ENCODE data around the gene BLVRB. TPM values are rescaled to one million over a fixed set of nuclear protein-coding genes. Genes with fewer than 3 reads are reported as not detected.
A peak's percentile ranks its signal among the peaks of the same experiment; 100 is the strongest.

BLVRB gene
- total and polyA plus RNA-seq, 9 of the 15 experiments (the other 6 are each of a cell fraction or from before 2014, with no cell fraction given): 81.1 to 749 (median 331) TPM

- TF ChIP-seq RREB1 (CRISPR knock-in tag; IDR thresholded peaks at IDR 0.05) (peak; percentile 77; the same call in 1 of the 2 replicates), RHOXF2B (CRISPR knock-in tag; conservative IDR thresholded peaks at IDR 0.05) (0 out of 2 replicates have a peak, but pooled peaks have one; percentile 36), VEZF1 (CRISPR knock-in tag; IDR thresholded peaks at IDR 0.05) (no peak), JUND (IDR thresholded peaks at IDR 0.05; ENCODE audit: borderline replicate concordance, low read depth, low read length) (no peak), JUND (tag; IDR thresholded peaks at IDR 0.05; ENCODE audit: borderline replicate concordance, low read depth, low read length) (peak; percentile 57; the same call in 1 of the 3 replicates), HOMEZ (CRISPR knock-in tag; IDR thresholded peaks at IDR 0.05) (no peak), ZNF518B (CRISPR knock-in tag; IDR thresholded peaks at IDR 0.05) (no peak), MEF2A (IDR thresholded peaks at IDR 0.05; ENCODE audit: control insufficient read depth, low read depth, low read length) (no peak), BCLAF1 (IDR thresholded peaks at IDR 0.05; ENCODE audit: borderline replicate concordance in 1 of 2, control insufficient read depth in 1 of 2, low read depth in 2 of 2, low read length in 1 of 2) (no peak)
Observed at GRCh38 chr19:40466219-40466984, 857 bp upstream of the BLVRB start (continued).

All from K562 (cell line).